A549 (cell line): ENCODE results near the gene MPST.

ENCODE experiments used
- EHF ChIP-seq: fragments of 250-450 bp; sonication (Bioruptor Pico); IDR thresholded peaks from 2 replicates; pipeline ENCODE4 v1.5.0; 2020; ENCODE audit warnings: mild to moderate bottlenecking
- HEYL ChIP-seq: fragments of 250-450 bp; sonication (Bioruptor Pico); IDR thresholded peaks from 2 replicates; pipeline ENCODE4 v1.8.0; 2021; ENCODE audit warnings: mild to moderate bottlenecking, moderate library complexity
- MYC ChIP-seq: IDR thresholded peaks from 2 replicates; pipeline ENCODE4 v1.6.1; 2012; ENCODE audit warnings: mild to moderate bottlenecking, inconsistent platforms, low read length, improper control_type of control experiment, borderline replicate concordance
- NPAS2 ChIP-seq: fragments of 250-450 bp; sonication (Bioruptor Pico); IDR thresholded peaks from 2 replicates; pipeline ENCODE4 v1.8.0; 2022; ENCODE audit warnings: mild to moderate bottlenecking, moderate library complexity, borderline replicate concordance
- POLR2A ChIP-seq: IDR thresholded peaks from 2 replicates; pipeline ENCODE4 v1.6.1; 2012; ENCODE audit warnings: mild to moderate bottlenecking, low read length
- ZFP36 ChIP-seq: fragments of 450-650 bp; IDR thresholded peaks from 2 replicates; pipeline ENCODE4 v1.6.1; 2014; ENCODE audit warnings: borderline replicate concordance; ENCODE audit not compliant: partially characterized antibody
- TF ChIP-seq, protein P1 (sequence below): fragments of >200 bp; sonication (Bioruptor Twin); formaldehyde crosslinking; IDR thresholded peaks from 3 replicates; pipeline ENCODE4 v1.5.1; 2016
- TF ChIP-seq, protein P2 (sequence below): fragments of 200-600 bp; sonication (generic); IDR thresholded peaks from 2 replicates; pipeline ENCODE4 v1.6.1; 2016; ENCODE audit warnings: antibody characterized with exemption, mild to moderate bottlenecking, moderate library complexity
- TF ChIP-seq, protein P3 (sequence below): fragments of 450-650 bp; IDR thresholded peaks from 2 replicates; pipeline ENCODE4 v1.6.1; 2014; ENCODE audit warnings: antibody characterized with exemption
- TF ChIP-seq, protein P4 (sequence below): IDR thresholded peaks from 2 replicates; pipeline ENCODE4 v1.6.1; 2012

DNA sequence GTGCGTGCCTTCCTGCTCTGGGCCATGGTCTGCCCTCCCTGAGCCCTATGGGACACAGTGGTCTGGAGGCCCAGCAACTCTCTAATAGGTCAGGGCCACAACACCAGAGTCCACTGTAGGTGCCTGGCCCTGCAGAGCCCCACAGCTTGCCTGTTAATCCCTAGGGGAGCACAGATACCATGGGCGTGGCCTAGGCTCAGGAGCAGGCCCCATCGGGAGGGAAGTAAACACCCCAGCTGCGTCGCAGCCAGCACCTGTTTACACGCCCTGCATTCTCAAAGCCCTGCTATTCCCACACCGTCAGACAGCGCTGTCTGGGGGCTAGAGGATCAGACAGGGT, 34.5 kb downstream of the MPST start:
- TF ChIP-seq, protein P1, sequence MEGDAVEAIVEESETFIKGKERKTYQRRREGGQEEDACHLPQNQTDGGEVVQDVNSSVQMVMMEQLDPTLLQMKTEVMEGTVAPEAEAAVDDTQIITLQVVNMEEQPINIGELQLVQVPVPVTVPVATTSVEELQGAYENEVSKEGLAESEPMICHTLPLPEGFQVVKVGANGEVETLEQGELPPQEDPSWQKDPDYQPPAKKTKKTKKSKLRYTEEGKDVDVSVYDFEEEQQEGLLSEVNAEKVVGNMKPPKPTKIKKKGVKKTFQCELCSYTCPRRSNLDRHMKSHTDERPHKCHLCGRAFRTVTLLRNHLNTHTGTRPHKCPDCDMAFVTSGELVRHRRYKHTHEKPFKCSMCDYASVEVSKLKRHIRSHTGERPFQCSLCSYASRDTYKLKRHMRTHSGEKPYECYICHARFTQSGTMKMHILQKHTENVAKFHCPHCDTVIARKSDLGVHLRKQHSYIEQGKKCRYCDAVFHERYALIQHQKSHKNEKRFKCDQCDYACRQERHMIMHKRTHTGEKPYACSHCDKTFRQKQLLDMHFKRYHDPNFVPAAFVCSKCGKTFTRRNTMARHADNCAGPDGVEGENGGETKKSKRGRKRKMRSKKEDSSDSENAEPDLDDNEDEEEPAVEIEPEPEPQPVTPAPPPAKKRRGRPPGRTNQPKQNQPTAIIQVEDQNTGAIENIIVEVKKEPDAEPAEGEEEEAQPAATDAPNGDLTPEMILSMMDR: no peak
- TF ChIP-seq MYC: no peak
- TF ChIP-seq HEYL (CRISPR knock-in tag): no peak
- TF ChIP-seq, protein P2, sequence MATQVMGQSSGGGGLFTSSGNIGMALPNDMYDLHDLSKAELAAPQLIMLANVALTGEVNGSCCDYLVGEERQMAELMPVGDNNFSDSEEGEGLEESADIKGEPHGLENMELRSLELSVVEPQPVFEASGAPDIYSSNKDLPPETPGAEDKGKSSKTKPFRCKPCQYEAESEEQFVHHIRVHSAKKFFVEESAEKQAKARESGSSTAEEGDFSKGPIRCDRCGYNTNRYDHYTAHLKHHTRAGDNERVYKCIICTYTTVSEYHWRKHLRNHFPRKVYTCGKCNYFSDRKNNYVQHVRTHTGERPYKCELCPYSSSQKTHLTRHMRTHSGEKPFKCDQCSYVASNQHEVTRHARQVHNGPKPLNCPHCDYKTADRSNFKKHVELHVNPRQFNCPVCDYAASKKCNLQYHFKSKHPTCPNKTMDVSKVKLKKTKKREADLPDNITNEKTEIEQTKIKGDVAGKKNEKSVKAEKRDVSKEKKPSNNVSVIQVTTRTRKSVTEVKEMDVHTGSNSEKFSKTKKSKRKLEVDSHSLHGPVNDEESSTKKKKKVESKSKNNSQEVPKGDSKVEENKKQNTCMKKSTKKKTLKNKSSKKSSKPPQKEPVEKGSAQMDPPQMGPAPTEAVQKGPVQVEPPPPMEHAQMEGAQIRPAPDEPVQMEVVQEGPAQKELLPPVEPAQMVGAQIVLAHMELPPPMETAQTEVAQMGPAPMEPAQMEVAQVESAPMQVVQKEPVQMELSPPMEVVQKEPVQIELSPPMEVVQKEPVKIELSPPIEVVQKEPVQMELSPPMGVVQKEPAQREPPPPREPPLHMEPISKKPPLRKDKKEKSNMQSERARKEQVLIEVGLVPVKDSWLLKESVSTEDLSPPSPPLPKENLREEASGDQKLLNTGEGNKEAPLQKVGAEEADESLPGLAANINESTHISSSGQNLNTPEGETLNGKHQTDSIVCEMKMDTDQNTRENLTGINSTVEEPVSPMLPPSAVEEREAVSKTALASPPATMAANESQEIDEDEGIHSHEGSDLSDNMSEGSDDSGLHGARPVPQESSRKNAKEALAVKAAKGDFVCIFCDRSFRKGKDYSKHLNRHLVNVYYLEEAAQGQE: no peak
- TF ChIP-seq, protein P3, sequence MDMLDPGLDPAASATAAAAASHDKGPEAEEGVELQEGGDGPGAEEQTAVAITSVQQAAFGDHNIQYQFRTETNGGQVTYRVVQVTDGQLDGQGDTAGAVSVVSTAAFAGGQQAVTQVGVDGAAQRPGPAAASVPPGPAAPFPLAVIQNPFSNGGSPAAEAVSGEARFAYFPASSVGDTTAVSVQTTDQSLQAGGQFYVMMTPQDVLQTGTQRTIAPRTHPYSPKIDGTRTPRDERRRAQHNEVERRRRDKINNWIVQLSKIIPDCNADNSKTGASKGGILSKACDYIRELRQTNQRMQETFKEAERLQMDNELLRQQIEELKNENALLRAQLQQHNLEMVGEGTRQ: no peak
- TF ChIP-seq ZFP36: no peak
- no peak for TF ChIP-seq POLR2A
- TF ChIP-seq, protein P4, sequence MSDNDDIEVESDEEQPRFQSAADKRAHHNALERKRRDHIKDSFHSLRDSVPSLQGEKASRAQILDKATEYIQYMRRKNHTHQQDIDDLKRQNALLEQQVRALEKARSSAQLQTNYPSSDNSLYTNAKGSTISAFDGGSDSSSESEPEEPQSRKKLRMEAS: no peak
- TF ChIP-seq EHF (CRISPR knock-in tag): no peak
- TF ChIP-seq NPAS2 (CRISPR knock-in tag): no peak
